K562 (cell line): ENCODE results near the gene LY6G5B. TPM values are rescaled to one million over a fixed set of nuclear protein-coding genes. Genes with fewer than 3 reads are reported as not detected.

ENCODE experiments used
- ELF2 ChIP-seq: fragments of 250-450 bp; sonication (Bioruptor Pico); IDR thresholded peaks from 2 replicates; pipeline ENCODE4 v1.5.0; 2021; ENCODE audit warnings: mild to moderate bottlenecking
- ESRRA ChIP-seq: fragments of 450-650 bp; IDR thresholded peaks from 2 replicates; pipeline ENCODE4 v1.6.1; 2014; ENCODE audit warnings: low read depth, mild to moderate bottlenecking, moderate library complexity, borderline replicate concordance
- FOSL1 ChIP-seq: fragments of 200-800 bp; sonication (Bioruptor generic); conservative IDR thresholded peaks from 2 replicates; pipeline ENCODE4 v1.6.1; 2016; ENCODE audit warnings: missing genetic modification characterization, missing compliant biosample characterization
- FOXA3 ChIP-seq, 2 experiments: fragments of 450-650 bp in 1 of 2; sonication (generic) in 1 of 2; formaldehyde crosslinking; IDR thresholded peaks in 1 of 2; conservative IDR thresholded peaks in 1 of 2; 2 replicates each; pipeline versions ENCODE4 v1.4.0 to v1.8.0; 2020 to 2022; ENCODE audit warnings: mild to moderate bottlenecking in 2 of 2, missing genetic modification reagents in 1 of 2
- FOXK2 ChIP-seq, 2 experiments: fragments of 450-650 bp; IDR thresholded peaks in 1 of 2; conservative IDR thresholded peaks in 1 of 2; 2 replicates each; pipeline ENCODE4 v1.6.1; 2016; ENCODE audit warnings: low read depth in 2 of 2, mild to moderate bottlenecking in 1 of 2
- HDAC6 ChIP-seq: IDR thresholded peaks from 2 replicates; pipeline ENCODE4 v1.6.1; 2012; ENCODE audit warnings: low read depth, mild to moderate bottlenecking, control low read depth, inconsistent platforms, low read length, moderate library complexity
- HDGF ChIP-seq: fragments of 450-650 bp; IDR thresholded peaks from 2 replicates; pipeline ENCODE4 v1.6.1; 2016
- JUN ChIP-seq, 2 experiments: sonication (generic) in 1 of 2; formaldehyde crosslinking in 1 of 2; IDR thresholded peaks; 2 replicates each; pipeline versions ENCODE4 v1.6.1 to v1.8.0; 2012 to 2022; ENCODE audit warnings: borderline replicate concordance in 2 of 2, mild to moderate bottlenecking in 2 of 2, improper control_type of control experiment in 1 of 2, low read depth in 1 of 2, low read length in 1 of 2, missing genetic modification reagents in 1 of 2
- MEF2D ChIP-seq: conservative IDR thresholded peaks from 2 replicates; pipeline ENCODE4 v1.6.1; 2016; ENCODE audit warnings: low read depth, missing genetic modification characterization, missing compliant biosample characterization
- MYNN ChIP-seq, 2 experiments: sonication (generic); formaldehyde crosslinking in 1 of 2; IDR thresholded peaks; 2 replicates each; pipeline versions ENCODE4 v1.5.0 to v1.6.1; 2016 to 2020; ENCODE audit warnings: antibody characterized with exemption in 1 of 2, missing genetic modification reagents in 1 of 2
- POLR3A ChIP-seq: IDR thresholded peaks from 2 replicates; pipeline ENCODE4 v1.6.1; 2011; ENCODE audit warnings: borderline replicate concordance, mild to moderate bottlenecking, moderate library complexity; ENCODE audit not compliant: insufficient read length, insufficient read depth; ENCODE audit errors: extremely low read depth
- PPARD ChIP-seq: fragments of 250-450 bp; sonication (Bioruptor Pico); IDR thresholded peaks from 2 replicates; pipeline ENCODE4 v1.8.0; 2022; ENCODE audit warnings: inconsistent platforms, mild to moderate bottlenecking, moderate library complexity
- PRPF4 ChIP-seq: fragments of 200-400 bp; formaldehyde crosslinking; IDR thresholded peaks from one replicate; pipeline ENCODE4 v1.6.1; 2017; ENCODE audit warnings: low read length, low read depth, mild to moderate bottlenecking; ENCODE audit not compliant: insufficient read depth, poor library complexity, severe bottlenecking
- ZBED1 ChIP-seq: IDR thresholded peaks from 2 replicates; pipeline ENCODE4 v1.6.1; 2014
- ZBTB11 ChIP-seq, 3 experiments: fragments of 200-800 bp in 1 of 3; fragments of 250-450 bp in 1 of 3; fragments of 450-650 bp in 1 of 3; sonication (Bioruptor Pico) in 1 of 3; sonication (Bioruptor generic) in 1 of 3; formaldehyde crosslinking in 1 of 3; IDR thresholded peaks; 2 replicates each; pipeline versions ENCODE4 v1.6.1 to v1.8.0; 2016 to 2022; ENCODE audit warnings: mild to moderate bottlenecking in 2 of 3, missing genetic modification characterization in 2 of 3, missing compliant biosample characterization in 1 of 3, moderate library complexity in 1 of 3
- ZNF146 ChIP-seq: IDR thresholded peaks from one replicate; pipeline ENCODE4 v1.6.1; 2018; ENCODE audit warnings: missing compliant biosample characterization; ENCODE audit not compliant: unreplicated experiment
- ZNF277 ChIP-seq: fragments of 250-450 bp; sonication (Bioruptor Pico); IDR thresholded peaks from 2 replicates; pipeline ENCODE4 v1.8.0; 2022; ENCODE audit warnings: inconsistent platforms, mild to moderate bottlenecking, moderate library complexity, borderline replicate concordance
- ZNF431 ChIP-seq: sonication (generic); formaldehyde crosslinking; IDR thresholded peaks from 2 replicates; pipeline ENCODE4 v1.8.0; 2022; ENCODE audit warnings: mild to moderate bottlenecking, missing genetic modification reagents
- ZNF639 ChIP-seq, 2 experiments: fragments of 200-800 bp in 1 of 2; sonication (Bioruptor generic) in 1 of 2; sonication (generic) in 1 of 2; formaldehyde crosslinking in 1 of 2; IDR thresholded peaks in 1 of 2; conservative IDR thresholded peaks in 1 of 2; 2 replicates each; pipeline versions ENCODE4 v1.5.0 to v1.6.1; 2016 to 2020; ENCODE audit warnings: missing compliant biosample characterization in 1 of 2, missing genetic modification characterization in 1 of 2, missing genetic modification reagents in 1 of 2
- polyA plus RNA-seq, 8 experiments: library from polyadenylated mRNA; depleted of rRNA in 4 of 8; stranded (reverse) in 5 of 8; unstranded in 3 of 8; fragments of >200 nt; fragmentation: Nextera tagmentation in 2 of 8; fragmentation: Illumina TruSeq in 1 of 8; extraction: Ambion mirVana in 2 of 8; extraction: Trizol in 1 of 8; gene quantifications; 2 replicates each; pipeline versions ENCODE4 v1.2.1 to v1.2.3, GENCODE V29; 2011 to 2014; ENCODE audit warnings: inconsistent platforms in 1 of 8, missing spikeins in 1 of 8
- total RNA-seq, 7 experiments: library from RNA; depleted of rRNA in 6 of 7; stranded (reverse); fragments of >200 nt in 6 of 7; fragmentation: Illumina TruSeq in 2 of 7; extraction: Trizol in 2 of 7; gene quantifications; 2 replicates each; pipeline versions ENCODE4 v1.2.1 to v1.2.3, GENCODE V29; 2011 to 2021; ENCODE audit warnings: low replicate concordance in 1 of 7

Gene LY6G5B
- total and polyA plus RNA-seq, 9 of the 15 experiments (the other 6 are each of a cell fraction or from before 2014, with no cell fraction given), result 6.0 to 27.0 (median 7.5) TPM

GRCh38 chr6:31620586-31621319 lies 49.0 kb upstream of the LY6G5B start, which contains the start of gene PRRC2A (continued):
- TF ChIP-seq ZNF639 (CRISPR knock-in tag; conservative IDR thresholded peaks at IDR 0.05 in 1 of 2, IDR thresholded peaks at IDR 0.05 in 1 of 2) (peak in 1 of 2 experiments; percentile 100; a peak in 2 of 4 replicates), JUN (IDR thresholded peaks at IDR 0.05; ENCODE audit: borderline replicate concordance, low read depth, low read length) (no peak), JUN (CRISPR knock-in tag; IDR thresholded peaks at IDR 0.05; ENCODE audit: borderline replicate concordance) (peak; percentile 58; the same call in 1 of the 2 replicates), ESRRA (no peak), ZBTB11 (CRISPR knock-in tag; IDR thresholded peaks at IDR 0.05) (peak in 2 of 3 experiments; percentile 18 to 79; a peak in 2 of 6 replicates), PPARD (CRISPR knock-in tag) (no peak), FOSL1 (tag) (peak; percentile 8; the same call in 1 of the 2 replicates), FOXA3 (CRISPR knock-in tag; conservative IDR thresholded peaks at IDR 0.05 in 1 of 2, IDR thresholded peaks at IDR 0.05 in 1 of 2) (peak in 1 of 2 experiments; percentile 40; a peak in 1 of 4 replicates), FOXK2 (conservative IDR thresholded peaks at IDR 0.05 in 1 of 2, IDR thresholded peaks at IDR 0.05 in 1 of 2; ENCODE audit: low read depth in 2 of 2) (no peak), MYNN (IDR thresholded peaks at IDR 0.05) (0 out of 2 replicates have a peak, but pooled peaks have one; percentile 13), MYNN (CRISPR knock-in tag; IDR thresholded peaks at IDR 0.05) (no peak), ZNF277 (no peak), POLR3A (no peak), ZNF431 (no peak), HDGF (no peak), ZBED1 (0 out of 2 replicates have a peak, but pooled peaks have one; percentile 51), HDAC6 (no peak), MEF2D (no peak), ELF2 (CRISPR knock-in tag) (0 out of 2 replicates have a peak, but pooled peaks have one; percentile 20), ZNF146 (CRISPR knock-in tag) (no peak), PRPF4 (peak; percentile 34)
